Hematopoietic multipotent progenitor cell treated with erythropoietin and hydrocortisone succinate and interleukin-3 and kit ligand, for 15 days (in vitro differentiated cells): ENCODE results near the gene MCOLN2.

Experiments
- DNase-seq: peaks from one replicate; pipeline ENCODE4 v3.0.0-alpha.2; 2015; ENCODE audit warnings: low spot score

Gene MCOLN2

GRCh38 chr1:84896279-84896678, 100.6 kb downstream of the MCOLN2 start:
- no peak for DNase-seq

- DNase-seq: no peak
Observed at GRCh38 chr1:84892705-84893618, 104.0 kb downstream of the MCOLN2 start, which contains the start of gene LPAR3. Gene LPAR3 (minus strand): TSS chr1:84893206. CDS start chr1:84866120, 27,086 bp downstream.

- DNase-seq: no peak
Observed at GRCh38 chr1:84890566-84890965, 106.3 kb downstream of the MCOLN2 start.

- no peak for DNase-seq
Observed at GRCh38 chr1:84889437-84889836, 107.5 kb downstream of the MCOLN2 start.

- DNase-seq: no peak
Observed at GRCh38 chr1:84888753-84889152, 108.2 kb downstream of the MCOLN2 start.

GRCh38 chr1:84887261-84887934, 109.5 kb downstream of the MCOLN2 start:
- no peak for DNase-seq

GRCh38 chr1:84885469-84885868, 111.4 kb downstream of the MCOLN2 start:
- no peak for DNase-seq

- no peak for DNase-seq
Observed at GRCh38 chr1:84884671-84885389, 112.1 kb downstream of the MCOLN2 start.

GRCh38 chr1:84883286-84883685, 113.6 kb downstream of the MCOLN2 start:
- DNase-seq: no peak

- no peak for DNase-seq
Observed at GRCh38 chr1:84877592-84877991, 119.3 kb downstream of the MCOLN2 start.

GRCh38 chr1:84876353-84876752, 120.6 kb downstream of the MCOLN2 start:
- DNase-seq: no peak
